ENCODE results near the gene ACER3. TPM values are rescaled to one million over a fixed set of nuclear protein-coding genes. Genes with fewer than 3 reads are reported as not detected.

The ACER3 gene
- total and polyA plus RNA-seq, 2 of the 4 experiments (the other 2 are of a cell fraction): 3.5 to 10.0 TPM

- H3K23ac ChIP-seq (ENCODE audit: low read depth, low read length): no peak overlapping the region
- no peak overlapping the region for H2BK15ac ChIP-seq (ENCODE audit: low read depth, low read length)
- no peak overlapping the region for H4K8ac ChIP-seq (ENCODE audit: low read depth in 2 of 2, low read length in 2 of 2)
- peaks cover 11% of the 10 kb centered on the region for H3K9me3 ChIP-seq (ENCODE audit: control insufficient read depth, insufficient read depth, low read length)
- WGBS, 2 experiments (ENCODE audit: extremely low coverage in 2 of 2, insufficient read length in 1 of 2): no CpG with 5 or more reads among the region's 1 CpG
- CTCF ChIA-PET: interaction anchor here (1.6 kb wide), 1 partner anchor 100 kb away, joined by 3 read pairs; no protein-coding TSS in a partner anchor
- dilution Hi-C loops (cut with HindIII; ENCODE audit: low sequenced_read_pairs, unreplicated experiment): no loop called here
- no peak overlapping the region for H3K56ac ChIP-seq (ENCODE audit: extremely low read depth, insufficient read depth, low read length)
- ATAC-seq (ENCODE audit: low read depth): no peak
- no peaks in the 10 kb centered on the region for H3K79me1 ChIP-seq (ENCODE audit: low read depth in 1 of 2, low read length in 2 of 2)
- no peak overlapping the region for H3K14ac ChIP-seq (replicated peaks; ENCODE audit: low read depth, low read length)
- peaks cover 7% of the 10 kb centered on the region for H3K27me3 ChIP-seq (ENCODE audit: control insufficient read depth, insufficient read depth, low read length)
- no peak overlapping the region for H2BK120ac ChIP-seq (ENCODE audit: low read depth, low read length)
- intact Hi-C loops (cut with micrococcal nuclease): no loop called here
- no peak overlapping the region for H2BK5ac ChIP-seq (ENCODE audit: low read depth, low read length, poor library complexity, severe bottlenecking)
- H3K4me2 ChIP-seq (ENCODE audit: low read depth, low read length): no peak overlapping the region
- H2AK5ac ChIP-seq (ENCODE audit: low read depth, low read length): no peak overlapping the region
- H2AK9ac ChIP-seq (replicated peaks; ENCODE audit: low read depth, low read length, poor library complexity): no peak overlapping the region
- H3K4ac ChIP-seq (ENCODE audit: low read depth, low read length): no peak overlapping the region
- peaks cover 3% of the 10 kb centered on the region for H3K4me1 ChIP-seq (ENCODE audit: control insufficient read depth, insufficient read depth, low read length)
- H3K9ac ChIP-seq (ENCODE audit: low read depth, low read length): no peak overlapping the region
- TF ChIP-seq USF2 (IDR thresholded peaks at IDR 0.05; ENCODE audit: low read depth, low read length) (no peak), CHD1 (IDR thresholded peaks at IDR 0.05; ENCODE audit: low read depth, low read length) (no peak), RFX5 (IDR thresholded peaks at IDR 0.05; ENCODE audit: low read depth, low read length) (no peak), RCOR1 (IDR thresholded peaks at IDR 0.05; ENCODE audit: insufficient replicate concordance, low read length) (no peak), RAD21 (IDR thresholded peaks at IDR 0.05; ENCODE audit: low read length) (no peak), MAZ (IDR thresholded peaks at IDR 0.05; ENCODE audit: borderline replicate concordance, low read depth, low read length) (no peak), POLR2A (IDR thresholded peaks at IDR 0.05; ENCODE audit: low read depth, low read length) (no peak), MAFK (IDR thresholded peaks at IDR 0.05; ENCODE audit: low read depth, low read length) (no peak), NFE2L2 (IDR thresholded peaks at IDR 0.05; ENCODE audit: low read depth, low read length) (no peak), ELK1 (IDR thresholded peaks at IDR 0.05; ENCODE audit: borderline replicate concordance, low read depth, low read length) (no peak), SMC3 (IDR thresholded peaks at IDR 0.05; ENCODE audit: low read depth, low read length) (no peak), BHLHE40 (IDR thresholded peaks at IDR 0.05; ENCODE audit: low read depth, low read length) (no peak), MXI1 (IDR thresholded peaks at IDR 0.05; ENCODE audit: borderline replicate concordance, low read depth, low read length) (no peak)
- TF ChIP-seq, protein P1, sequence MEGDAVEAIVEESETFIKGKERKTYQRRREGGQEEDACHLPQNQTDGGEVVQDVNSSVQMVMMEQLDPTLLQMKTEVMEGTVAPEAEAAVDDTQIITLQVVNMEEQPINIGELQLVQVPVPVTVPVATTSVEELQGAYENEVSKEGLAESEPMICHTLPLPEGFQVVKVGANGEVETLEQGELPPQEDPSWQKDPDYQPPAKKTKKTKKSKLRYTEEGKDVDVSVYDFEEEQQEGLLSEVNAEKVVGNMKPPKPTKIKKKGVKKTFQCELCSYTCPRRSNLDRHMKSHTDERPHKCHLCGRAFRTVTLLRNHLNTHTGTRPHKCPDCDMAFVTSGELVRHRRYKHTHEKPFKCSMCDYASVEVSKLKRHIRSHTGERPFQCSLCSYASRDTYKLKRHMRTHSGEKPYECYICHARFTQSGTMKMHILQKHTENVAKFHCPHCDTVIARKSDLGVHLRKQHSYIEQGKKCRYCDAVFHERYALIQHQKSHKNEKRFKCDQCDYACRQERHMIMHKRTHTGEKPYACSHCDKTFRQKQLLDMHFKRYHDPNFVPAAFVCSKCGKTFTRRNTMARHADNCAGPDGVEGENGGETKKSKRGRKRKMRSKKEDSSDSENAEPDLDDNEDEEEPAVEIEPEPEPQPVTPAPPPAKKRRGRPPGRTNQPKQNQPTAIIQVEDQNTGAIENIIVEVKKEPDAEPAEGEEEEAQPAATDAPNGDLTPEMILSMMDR (conservative IDR thresholded peaks at IDR 0.05; ENCODE audit: low read depth, low read length): no peak
- H2BK20ac ChIP-seq (ENCODE audit: low read depth, low read length): no peak overlapping the region
- H4K91ac ChIP-seq (ENCODE audit: insufficient read depth, low read depth, low read length): no peak overlapping the region
- peaks cover 5% of the 10 kb centered on the region for H3K9me1 ChIP-seq (ENCODE audit: insufficient read depth, low read length)
- no peaks in the 10 kb centered on the region for H4K20me1 ChIP-seq (ENCODE audit: insufficient read depth, low read length)
- DNase-seq: no peak
- no peak overlapping the region for H3K18ac ChIP-seq (ENCODE audit: low read depth, low read length)
- no peaks in the 10 kb centered on the region for H3K36me3 ChIP-seq (ENCODE audit: control insufficient read depth, insufficient read depth, low read length)
- H3K27ac ChIP-seq (ENCODE audit: insufficient read depth, low read length): no peak overlapping the region
- no peak overlapping the region for H2AFZ ChIP-seq (replicated peaks; ENCODE audit: low read length, poor library complexity)
- POLR2A ChIA-PET (ENCODE audit: unreplicated experiment): no interaction called here
- in situ Hi-C loops (cut with MboI; ENCODE audit: low sequenced_read_pairs): no loop called here
- H3K4me3 ChIP-seq (ENCODE audit: insufficient read depth, low read depth, low read length): no peak overlapping the region
- no peak overlapping the region for H4K5ac ChIP-seq (ENCODE audit: low read depth, low read length)
- BruUV-seq (replicated peaks): no TSS peak
Observed at GRCh38 chr11:76820184-76820566, 40.5 kb upstream of the ACER3 start.
